Hematopoietic multipotent progenitor cell treated with erythropoietin and hydrocortisone succinate and interleukin-3 and kit ligand, for 8 days (in vitro differentiated cells): ENCODE results near the gene SHLD1.
"Not testable (repeated sequence)": the region's sequence is repeated elsewhere in the genome, so short reads cannot be mapped to it uniquely, and the experiment has no call there.

Experiments
- DNase-seq: peaks from one replicate; pipeline ENCODE4 v3.0.0-alpha.2; 2015

SHLD1 gene

DNA sequence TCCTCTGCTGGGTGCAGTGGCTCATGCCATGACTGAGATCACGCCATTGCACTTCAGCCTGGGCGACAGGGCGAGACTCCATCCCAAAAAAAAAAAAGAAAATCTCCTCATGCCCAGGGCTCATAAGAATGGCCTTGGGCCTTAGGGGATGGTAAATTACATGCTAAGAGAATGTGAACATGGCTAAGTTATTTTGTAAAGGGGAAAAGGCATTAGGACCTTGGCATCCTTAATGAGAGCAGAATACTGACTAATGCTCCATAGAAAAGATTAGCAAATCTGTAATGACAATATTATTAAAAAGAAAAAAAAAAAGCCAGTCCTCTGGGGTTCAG lies 12.6 kb upstream of the SHLD1 start:
- DNase-seq, result no peak

DNA sequence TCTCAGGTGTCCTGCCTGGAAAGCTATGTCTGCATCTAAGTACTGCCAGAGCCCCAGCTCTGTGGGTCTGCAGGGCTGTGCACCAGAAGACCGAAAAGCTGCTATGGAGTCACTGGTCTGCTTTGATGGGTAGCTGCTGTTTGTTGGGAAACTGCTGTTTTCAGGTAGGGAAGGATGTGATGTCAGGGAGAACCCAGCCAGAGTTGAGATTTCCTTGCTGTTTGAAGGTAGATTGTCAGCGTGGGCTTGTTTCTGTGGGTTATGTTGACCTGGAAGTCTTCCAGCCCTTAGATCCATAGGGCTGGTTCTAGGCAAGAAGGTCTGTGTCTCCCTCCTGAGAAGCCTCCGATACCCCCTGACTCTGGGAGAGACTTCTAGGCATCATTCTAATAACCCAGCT lies 12.2 kb upstream of the SHLD1 start:
- no peak for DNase-seq

- DNase-seq, result not testable (repeated sequence)
Observed at GRCh38 chr20:5740643-5741042, 9.6 kb upstream of the SHLD1 start.

DNA sequence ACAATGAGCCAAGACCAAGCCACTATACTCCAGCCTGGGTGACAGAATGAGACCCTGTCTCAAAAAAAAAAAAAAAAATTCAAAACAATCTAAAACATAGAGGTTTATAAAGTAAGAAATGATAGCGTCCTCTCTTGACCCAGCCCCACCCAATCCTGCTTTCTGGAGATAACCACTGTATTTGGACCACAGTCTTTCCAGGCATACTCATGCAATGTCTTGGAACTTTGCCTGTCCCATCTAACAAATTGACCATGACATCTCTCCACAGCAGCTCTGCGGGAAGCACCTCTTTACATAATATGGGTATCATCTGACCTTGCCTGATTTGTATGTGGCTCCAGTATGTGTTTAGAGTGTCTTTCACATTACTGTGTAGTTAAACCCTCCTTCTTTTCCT lies 9.1 kb upstream of the SHLD1 start:
- DNase-seq, result peak; percentile 94

DNA sequence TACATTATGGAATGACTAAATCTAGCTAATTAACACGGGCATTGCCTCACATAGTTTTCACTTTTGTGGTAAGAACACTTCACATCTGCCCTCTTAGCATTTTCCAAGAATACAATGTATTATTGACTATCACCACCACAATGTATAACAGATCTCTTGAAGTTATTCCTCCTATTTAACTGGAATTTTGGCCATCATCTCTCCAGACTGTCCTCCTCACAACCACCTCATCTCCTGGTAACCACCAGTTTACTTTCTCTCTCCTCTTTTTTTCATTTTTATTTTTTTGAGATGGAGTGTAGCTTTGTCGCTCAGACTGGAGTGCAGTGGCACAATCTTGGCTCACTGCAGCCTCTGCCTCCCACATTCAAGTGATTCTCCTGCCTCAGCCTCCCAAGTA lies 8.2 kb upstream of the SHLD1 start:
- no peak for DNase-seq

- no peak for DNase-seq
Observed at GRCh38 chr20:5745416-5746030, 4.7 kb upstream of the SHLD1 start.

- DNase-seq, result no peak
Observed at GRCh38 chr20:5746064-5746463, 4.1 kb upstream of the SHLD1 start.

- DNase-seq, result no peak
Observed at GRCh38 chr20:5748246-5748645, 2.0 kb upstream of the SHLD1 start.

DNA sequence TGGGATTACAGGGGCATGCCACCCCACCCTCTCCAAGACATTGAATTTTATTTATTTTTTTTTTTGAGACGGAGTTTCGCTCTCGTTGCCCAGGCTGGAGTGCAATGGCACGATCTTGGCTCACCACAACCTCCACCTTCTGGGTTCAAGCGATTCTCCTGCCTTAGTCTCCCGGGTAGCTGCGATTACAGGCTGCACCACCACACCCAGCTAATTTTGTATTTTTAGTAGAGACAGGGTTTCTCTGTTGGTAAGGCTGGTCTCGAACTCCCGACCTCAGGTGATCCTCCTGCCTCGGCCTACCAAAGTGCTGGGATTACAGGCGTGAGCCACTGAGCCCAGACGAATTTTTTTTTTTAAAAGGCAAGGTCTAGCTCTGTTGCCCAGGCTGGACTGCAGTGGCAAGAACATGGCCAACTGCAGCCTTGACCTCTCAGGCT lies 669 bp upstream of the SHLD1 start:
- DNase-seq, result not testable (repeated sequence)

DNA sequence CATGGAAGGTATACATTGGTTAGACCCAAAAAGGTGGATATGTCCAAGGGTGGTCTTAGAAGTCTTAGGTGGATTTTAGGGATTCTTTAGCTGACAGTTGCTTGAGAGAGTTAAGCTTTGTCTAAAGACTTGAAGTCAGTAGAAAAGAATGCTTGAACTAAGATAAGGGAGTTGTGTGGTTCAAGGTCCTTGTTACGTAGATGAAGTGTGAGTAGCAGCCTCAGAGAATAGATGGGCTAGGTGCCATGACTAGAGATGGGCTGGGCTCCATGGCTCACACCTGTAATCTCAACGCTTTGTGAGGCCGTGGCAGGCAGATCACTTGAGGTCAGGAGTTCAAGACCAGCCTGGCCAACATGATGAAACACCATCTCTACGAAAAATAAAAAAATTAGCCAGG lies 1.7 kb downstream of the SHLD1 start:
- DNase-seq, result peak; percentile 54

DNA sequence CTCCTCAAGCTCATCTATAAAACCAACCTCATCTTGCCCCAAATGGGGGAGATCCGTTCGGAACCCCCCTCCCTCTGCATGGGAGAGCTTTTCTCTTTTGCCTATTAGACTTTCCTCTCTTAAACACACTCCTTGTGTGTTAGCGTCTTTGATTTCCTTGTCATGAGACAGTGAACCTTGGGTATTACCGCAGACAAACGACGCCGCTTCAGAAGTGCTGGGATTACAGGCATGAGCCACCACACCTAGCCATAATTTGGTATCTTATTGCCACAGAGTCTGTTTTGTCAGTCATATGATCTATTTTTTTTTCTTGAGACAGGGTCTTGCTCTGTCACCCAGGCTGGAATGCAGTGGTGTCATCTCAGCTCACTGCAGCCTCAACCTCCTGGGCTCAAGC lies 3.6 kb downstream of the SHLD1 start:
- no peak for DNase-seq

DNA sequence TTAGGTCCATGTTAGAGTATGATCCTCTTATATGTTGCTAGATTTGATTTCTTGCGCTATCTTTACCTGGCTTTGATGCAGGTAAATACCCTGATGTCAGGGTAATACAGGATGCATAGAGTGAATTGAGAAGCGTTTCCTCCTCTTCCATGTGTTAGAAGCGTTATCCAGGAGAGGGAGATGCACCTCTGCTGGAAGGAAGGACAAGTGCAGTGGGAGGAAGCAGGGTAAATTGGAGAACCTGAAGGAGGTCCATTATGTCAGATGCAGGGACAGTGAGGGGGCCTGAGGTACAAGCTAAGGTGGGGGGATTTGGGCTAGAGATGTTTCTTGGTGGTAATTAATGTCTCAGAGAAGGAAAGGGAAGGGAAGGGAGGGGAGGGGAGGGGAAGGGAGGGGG lies 7.7 kb downstream of the SHLD1 start:
- no peak for DNase-seq

DNA sequence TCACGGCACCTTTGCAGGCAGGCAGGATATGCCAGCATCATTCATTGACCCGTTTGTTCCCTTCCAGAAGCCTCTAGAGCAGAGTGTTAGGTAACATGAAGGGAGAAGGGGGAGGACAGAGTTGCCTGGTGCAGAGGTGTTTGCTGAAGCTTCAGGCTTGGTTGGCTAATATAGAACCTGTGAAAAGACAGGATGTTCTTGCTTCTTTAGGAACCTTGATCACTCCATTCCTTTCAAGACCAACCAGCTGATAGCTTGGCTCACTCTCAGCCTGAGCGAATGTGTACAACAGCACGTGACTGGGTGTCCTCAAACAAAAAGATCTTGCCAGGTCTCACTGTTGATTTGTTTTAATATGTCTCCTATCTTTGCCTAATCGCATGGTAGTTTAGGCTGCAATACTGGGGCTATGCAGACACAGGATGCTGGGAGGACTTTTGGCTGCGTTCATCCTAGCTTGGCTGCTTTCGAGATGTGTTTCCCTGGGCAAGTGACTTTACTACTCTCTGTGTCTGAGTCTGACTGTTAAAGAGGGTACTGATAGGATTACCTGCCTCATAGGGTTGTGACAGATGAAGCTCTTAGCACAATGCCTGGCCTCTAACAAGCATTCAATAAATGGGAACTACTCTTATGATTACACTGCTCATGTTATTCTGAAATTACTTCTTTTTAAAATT lies 16.0 kb downstream of the SHLD1 start:
- DNase-seq, result no peak

DNA sequence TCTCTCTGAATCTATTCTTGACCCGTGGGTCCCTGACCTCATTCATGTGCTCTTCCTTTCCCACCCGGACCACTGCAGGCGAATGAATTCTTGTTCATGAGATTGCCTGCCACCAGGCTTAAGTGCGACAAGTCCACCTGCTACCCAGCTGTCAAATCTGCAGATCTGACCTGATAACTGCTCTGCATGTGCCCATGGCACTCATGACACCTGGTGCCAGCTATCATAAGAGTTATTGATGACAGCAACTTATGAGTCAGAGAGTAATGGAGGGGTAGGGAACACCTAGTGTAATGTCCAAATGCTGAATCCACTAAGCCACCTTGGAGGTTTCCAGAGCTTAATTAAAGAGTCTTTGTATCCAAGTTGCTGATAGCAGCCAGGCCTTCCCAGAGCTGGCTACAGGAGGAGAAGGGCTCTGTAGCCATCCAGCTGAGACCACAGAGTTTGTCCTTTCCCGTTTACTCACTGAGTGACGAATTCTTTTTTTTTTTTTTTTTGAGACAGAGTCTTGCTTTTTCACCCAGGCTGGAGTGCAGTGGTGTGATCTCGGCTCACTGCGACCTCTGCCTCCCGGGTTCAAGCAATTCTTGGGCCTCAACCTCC lies 17.4 kb downstream of the SHLD1 start:
- no peak for DNase-seq

DNA sequence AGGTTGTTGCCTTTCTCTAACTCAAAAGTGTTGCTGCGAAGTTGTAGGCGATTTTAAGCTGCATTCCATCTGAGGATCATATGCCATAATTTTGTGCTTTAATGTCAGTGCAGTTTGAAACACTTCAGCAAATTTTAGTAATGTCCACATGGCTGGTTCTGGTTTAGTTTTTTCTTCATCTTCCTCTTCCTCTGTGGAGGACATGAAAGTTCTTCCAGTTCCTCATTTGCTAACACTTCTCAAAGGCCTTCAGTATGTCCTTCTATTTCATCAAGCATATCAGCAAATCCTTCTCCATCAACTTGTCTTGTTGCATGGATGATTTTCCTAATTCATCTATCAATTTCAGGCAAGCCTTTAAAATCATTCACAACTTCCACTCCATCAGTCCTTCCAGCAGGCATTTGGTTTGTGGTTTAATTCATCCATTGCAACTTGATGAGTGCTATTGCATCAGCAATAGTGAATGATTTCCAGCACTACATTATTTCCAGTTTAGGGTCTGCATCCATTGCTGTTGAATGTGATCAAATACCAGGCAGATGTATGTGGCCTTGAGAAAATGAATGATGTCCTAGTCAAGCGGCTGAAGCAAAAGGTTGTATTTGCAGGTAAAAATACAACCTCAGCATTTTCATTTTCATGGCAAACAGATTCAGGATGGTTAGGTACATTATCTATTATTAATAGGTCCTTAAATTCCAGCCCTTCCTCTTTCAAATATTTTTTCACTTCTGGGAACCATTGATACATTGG lies 20.2 kb downstream of the SHLD1 start:
- peak; percentile 16 for DNase-seq

GRCh38 chr20:5770987-5771318 lies 20.8 kb downstream of the SHLD1 start:
- peak; percentile 24 for DNase-seq

DNA sequence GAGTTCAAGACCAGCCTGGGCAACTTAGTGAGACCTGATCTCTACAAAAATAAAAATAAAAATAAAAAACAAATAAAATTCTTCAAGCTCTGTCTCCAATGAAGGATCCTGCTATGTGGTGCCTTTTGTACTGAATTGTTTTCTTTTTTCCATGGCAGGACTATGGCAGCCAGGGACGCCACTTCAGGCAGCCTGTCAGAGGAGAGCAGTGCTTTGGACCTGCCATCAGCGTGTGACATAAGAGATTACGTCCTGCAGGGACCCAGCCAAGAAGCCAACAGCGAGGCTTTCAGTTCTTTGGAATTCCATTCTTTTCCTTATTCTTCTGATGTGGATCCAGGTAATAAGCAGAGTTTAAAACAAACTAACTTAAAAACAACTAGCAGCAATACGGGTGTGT lies 22.5 kb downstream of the SHLD1 start:
- DNase-seq, result no peak

GRCh38 chr20:5773589-5773988 lies 23.4 kb downstream of the SHLD1 start:
- DNase-seq, result no peak

GRCh38 chr20:5776077-5776476 lies 25.9 kb downstream of the SHLD1 start:
- DNase-seq, result peak; percentile 88

DNA sequence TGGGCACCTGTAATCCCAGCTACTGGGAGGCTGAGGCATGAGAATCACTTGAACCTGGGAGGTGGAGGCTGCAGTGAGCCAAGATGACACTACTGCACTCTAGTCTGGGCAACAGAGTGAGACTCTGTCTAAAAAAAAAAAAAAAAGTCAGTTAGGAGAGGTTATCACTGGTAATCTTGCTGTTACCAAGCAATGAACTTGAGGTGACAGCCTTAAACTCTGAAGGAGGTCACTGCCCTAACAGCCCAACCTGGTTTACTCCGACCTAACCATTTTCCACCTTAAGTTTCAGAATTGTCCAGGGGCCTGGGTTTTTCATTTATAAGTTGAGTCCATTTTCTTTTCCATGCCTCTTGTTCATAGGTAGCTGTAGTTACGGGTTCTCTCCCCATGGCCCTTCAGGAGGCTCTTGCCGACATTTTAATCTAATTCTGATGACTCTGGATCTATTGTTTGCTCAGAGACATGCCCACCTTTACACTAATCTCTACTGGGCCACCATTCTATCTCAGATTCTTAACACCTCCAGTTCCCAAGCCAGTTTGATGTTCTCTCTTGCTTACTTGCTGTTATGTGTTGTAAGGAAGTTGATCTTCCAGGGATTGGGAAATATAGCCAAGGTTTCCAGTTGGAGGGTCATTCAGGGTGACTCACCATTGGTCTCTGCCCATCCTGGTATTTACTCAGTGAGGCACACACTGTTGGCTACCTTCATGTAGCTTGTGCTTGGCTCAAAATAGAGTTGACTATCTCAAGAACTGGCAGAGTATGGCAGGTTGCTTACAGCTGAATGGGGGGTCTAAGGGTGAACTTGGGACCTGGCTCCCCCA lies 29.1 kb downstream of the SHLD1 start:
- DNase-seq, result peak; percentile 22

DNA sequence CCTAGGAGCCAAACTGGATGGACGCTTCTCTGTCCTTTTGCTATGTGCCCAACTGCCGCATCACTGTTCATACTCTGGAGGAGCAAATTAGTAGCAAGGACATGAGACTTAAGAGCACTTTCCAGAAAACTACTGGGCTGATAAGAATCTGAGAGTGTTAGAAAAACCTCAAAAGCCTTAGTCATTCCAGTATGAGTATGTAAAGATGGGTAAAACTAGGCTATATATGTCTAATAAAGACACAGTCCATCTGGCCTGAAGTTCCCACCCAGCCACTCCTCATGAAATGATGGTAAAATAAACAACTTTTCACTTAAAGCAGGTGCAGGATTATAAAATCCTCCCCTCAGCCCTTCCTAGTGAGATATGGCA lies 30.6 kb downstream of the SHLD1 start:
- DNase-seq, result peak; percentile 67

- DNase-seq, result not testable (repeated sequence)
Observed at GRCh38 chr20:5781367-5781766, 31.2 kb downstream of the SHLD1 start.
